Astrocyte (in vitro differentiated cells and primary cell): Measurements from ENCODE around the gene LTBP2. TPM values are rescaled to one million over a fixed set of nuclear protein-coding genes. Genes with fewer than 3 reads are reported as not detected.

ENCODE experiments used
- DNase-seq: peaks from one replicate; pipeline ENCODE4 v3.0.0-alpha.2; 2010; ENCODE audit warnings: low read depth
- FAIRE-seq: peaks from 2 replicates; lab custom pipeline; 2011; peaks lifted over from hg19 to GRCh38; lab: Jason Lieb, UNC
- H2AFZ ChIP-seq: 2 replicates; pipeline ENCODE4 v1.6.0; 2012; ENCODE audit warnings: low read depth, low read length, inconsistent platforms
- H3K27ac ChIP-seq: 2 replicates; pipeline ENCODE4 v1.5.1; 2011; ENCODE audit warnings: low read depth, low read length, inconsistent platforms
- H3K27me3 ChIP-seq: 2 replicates; pipeline ENCODE4 v1.6.0; 2011; ENCODE audit warnings: low read length, inconsistent platforms; ENCODE audit not compliant: insufficient read depth
- H3K36me3 ChIP-seq: 2 replicates; pipeline ENCODE4 v1.5.1; 2011; ENCODE audit warnings: low read length, inconsistent platforms; ENCODE audit not compliant: insufficient read depth
- H3K4me1 ChIP-seq: 2 replicates; pipeline ENCODE4 v1.5.1; 2011; ENCODE audit warnings: low read length, inconsistent platforms; ENCODE audit not compliant: insufficient read depth
- H3K4me2 ChIP-seq: 2 replicates; pipeline ENCODE4 v1.6.0; 2012; ENCODE audit warnings: low read length, inconsistent platforms
- H3K4me3 ChIP-seq: 2 replicates; pipeline ENCODE4 v1.5.1; 2011; ENCODE audit warnings: low read depth, mild to moderate bottlenecking, low read length, inconsistent platforms; ENCODE audit not compliant: insufficient read depth
- H3K79me2 ChIP-seq: 2 replicates; pipeline ENCODE4 v1.6.0; 2012; ENCODE audit warnings: mild to moderate bottlenecking, low read length, inconsistent platforms; ENCODE audit not compliant: insufficient read depth
- H3K9ac ChIP-seq: 2 replicates; pipeline ENCODE4 v1.6.0; 2012; ENCODE audit warnings: mild to moderate bottlenecking, low read length, inconsistent platforms
- H3K9me3 ChIP-seq: 2 replicates; pipeline ENCODE4 v1.5.1; 2012; ENCODE audit warnings: low read depth, mild to moderate bottlenecking, low read length, inconsistent platforms; ENCODE audit not compliant: insufficient read depth
- H4K20me1 ChIP-seq: 2 replicates; pipeline ENCODE4 v1.6.0; 2012; ENCODE audit warnings: low read length, inconsistent platforms; ENCODE audit not compliant: insufficient read depth
- H3K27ac Mint-ChIP-seq: one replicate; pipeline ENCODE4 v1.8.0; 2021; ENCODE audit warnings: mild to moderate bottlenecking, mixed read lengths; ENCODE audit not compliant: unreplicated experiment
- H3K27me3 Mint-ChIP-seq: one replicate; pipeline ENCODE4 v1.8.0; 2021; ENCODE audit warnings: low read depth, mixed read lengths; ENCODE audit not compliant: unreplicated experiment
- H3K36me3 Mint-ChIP-seq: one replicate; pipeline ENCODE4 v1.8.0; 2021; ENCODE audit warnings: low read depth, mixed read lengths; ENCODE audit not compliant: unreplicated experiment
- H3K4me1 Mint-ChIP-seq: one replicate; pipeline ENCODE4 v1.8.0; 2021; ENCODE audit warnings: low read depth, mixed read lengths; ENCODE audit not compliant: unreplicated experiment
- H3K4me3 Mint-ChIP-seq: one replicate; pipeline ENCODE4 v1.8.0; 2021; ENCODE audit warnings: mild to moderate bottlenecking, moderate library complexity, mixed read lengths; ENCODE audit not compliant: unreplicated experiment
- H3K9me3 Mint-ChIP-seq: one replicate; pipeline ENCODE4 v1.8.0; 2021; ENCODE audit warnings: mild to moderate bottlenecking, mixed read lengths; ENCODE audit not compliant: unreplicated experiment
- CTCF ChIP-seq: IDR thresholded peaks from 2 replicates; pipeline ENCODE4 v1.5.1; 2011; ENCODE audit warnings: low read depth, mild to moderate bottlenecking, inconsistent platforms, low read length, moderate library complexity; ENCODE audit not compliant: insufficient read depth
- EZH2 ChIP-seq: IDR thresholded peaks from 2 replicates; pipeline ENCODE4 v1.6.1; 2012; ENCODE audit warnings: mild to moderate bottlenecking, low read length, inconsistent platforms; ENCODE audit not compliant: insufficient read depth
- total RNA-seq: library from RNA; stranded (reverse); gene quantifications from 2 replicates; pipeline ENCODE4 v1.2.1, GENCODE V29; 2021

LTBP2 gene
- total RNA-seq, 1 donor from 2014 or later = 162 TPM

- Histone ChIP-seq H3K79me2 (no peaks in the 10 kb centered on the region), H4K20me1 (peaks cover 7% of the 10 kb centered on the region), H3K4me3 (no peak overlapping the region), H3K27ac (no peak overlapping the region), H3K27me3 (no peaks in the 10 kb centered on the region), H3K9me3 (no peaks in the 10 kb centered on the region), H2AFZ (no peak overlapping the region), H3K9ac (no peak overlapping the region), H3K4me1 (peaks cover 10% of the 10 kb centered on the region), H3K4me2 (no peak overlapping the region), H3K36me3 (peaks cover 28% of the 10 kb centered on the region)
- H3K27ac Mint-ChIP-seq = no peak overlapping the region
- DNase-seq (no peak), FAIRE-seq (no peak)
- peaks cover 3% of the 10 kb centered on the region for H3K9me3 Mint-ChIP-seq
- H3K4me3 Mint-ChIP-seq = no peak overlapping the region
- TF ChIP-seq CTCF (no peak), EZH2 (no peak)
- peaks cover 8% of the 10 kb centered on the region for H3K4me1 Mint-ChIP-seq
- peaks cover 28% of the 10 kb centered on the region for H3K36me3 Mint-ChIP-seq
- peaks cover 5% of the 10 kb centered on the region for H3K27me3 Mint-ChIP-seq
Observed at GRCh38 chr14:74504874-74505720, 106.9 kb downstream of the LTBP2 start.

- H3K4me2 ChIP-seq = no peak overlapping the region
- Mint-ChIP-seq H3K27me3 (peaks cover under 1% of the 10 kb centered on the region), H3K4me3 (no peak overlapping the region), H3K4me1 (peaks cover 5% of the 10 kb centered on the region), H3K27ac (no peak overlapping the region), H3K9me3 (no peaks in the 10 kb centered on the region), H3K36me3 (peaks cover 22% of the 10 kb centered on the region)
- peaks cover 9% of the 10 kb centered on the region for H3K4me1 ChIP-seq
- H4K20me1 ChIP-seq = peaks cover 7% of the 10 kb centered on the region
- no peak overlapping the region for H3K27ac ChIP-seq
- H3K9ac ChIP-seq = no peak overlapping the region
- no peak overlapping the region for H3K4me3 ChIP-seq
- no peaks in the 10 kb centered on the region for H3K27me3 ChIP-seq
- H3K36me3 ChIP-seq = peaks cover 34% of the 10 kb centered on the region
- no peak overlapping the region for H2AFZ ChIP-seq
- H3K79me2 ChIP-seq = no peaks in the 10 kb centered on the region
- no peaks in the 10 kb centered on the region for H3K9me3 ChIP-seq
- DNase-seq (no peak), FAIRE-seq (no peak)
- TF ChIP-seq EZH2 = no peak
- no peak for TF ChIP-seq CTCF
Observed at GRCh38 chr14:74504412-74504811, 107.6 kb downstream of the LTBP2 start.

- FAIRE-seq = no peak
- Histone ChIP-seq H4K20me1 (peaks cover 7% of the 10 kb centered on the region), H3K36me3 (peaks cover 38% of the 10 kb centered on the region), H3K9ac (no peak overlapping the region), H3K27ac (no peak overlapping the region), H3K27me3 (no peaks in the 10 kb centered on the region), H2AFZ (no peak overlapping the region), H3K4me3 (no peak overlapping the region), H3K4me1 (peaks cover 9% of the 10 kb centered on the region), H3K4me2 (no peak overlapping the region), H3K9me3 (no peaks in the 10 kb centered on the region), H3K79me2 (no peaks in the 10 kb centered on the region)
- no peaks in the 10 kb centered on the region for H3K27me3 Mint-ChIP-seq
- H3K36me3 Mint-ChIP-seq = peaks cover 21% of the 10 kb centered on the region
- H3K27ac Mint-ChIP-seq = no peak overlapping the region
- peaks cover 5% of the 10 kb centered on the region for H3K4me1 Mint-ChIP-seq
- DNase-seq = no peak
- H3K4me3 Mint-ChIP-seq = no peak overlapping the region
- no peaks in the 10 kb centered on the region for H3K9me3 Mint-ChIP-seq
- TF ChIP-seq EZH2 (no peak), CTCF (no peak)
Observed at GRCh38 chr14:74503938-74504335, 108.1 kb downstream of the LTBP2 start.
